Stimulated activated CD8-positive, alpha-beta memory T cell treated with anti-CD3 and anti-CD28 coated beads, Interleukin-12 subunit alpha, Interleukin-12 subunit beta, amount 100 ng/mL, for 4 hours (primary cell): Measurements from ENCODE around the gene MSS51.

Experiments used
- DNase-seq: peaks from one replicate; pipeline ENCODE4 v3.0.0-alpha.2; 2020; ENCODE audit warnings: low read depth

The MSS51 gene

GRCh38 chr10:73433538-73433867, at the start of gene MSS51:
Gene MSS51, minus strand, starts transcription at chr10:73433561. Its CDS starts 5,277 bp downstream, at chr10:73428284.
- no peak for DNase-seq

GRCh38 chr10:73480158-73480557, 46.8 kb upstream of the MSS51 start:
- no peak for DNase-seq

GRCh38 chr10:73478636-73479035, 45.3 kb upstream of the MSS51 start:
- no peak for DNase-seq

GRCh38 chr10:73471226-73471625, 37.9 kb upstream of the MSS51 start:
- DNase-seq = no peak

GRCh38 chr10:73469579-73469978, 36.2 kb upstream of the MSS51 start:
- no peak for DNase-seq

- DNase-seq = no peak
Measured at GRCh38 chr10:73467206-73467605, 33.8 kb upstream of the MSS51 start.

GRCh38 chr10:73465978-73466726, 32.8 kb upstream of the MSS51 start:
- DNase-seq = no peak

- DNase-seq = no peak
Measured at GRCh38 chr10:73460897-73461296, 27.5 kb upstream of the MSS51 start.

- DNase-seq = no peak
Measured at GRCh38 chr10:73459683-73460314, 26.4 kb upstream of the MSS51 start.

- no peak for DNase-seq
Measured at GRCh38 chr10:73456187-73456890, 23.0 kb upstream of the MSS51 start.

- no peak for DNase-seq
Measured at GRCh38 chr10:73449113-73449512, 15.8 kb upstream of the MSS51 start.

- no peak for DNase-seq
Measured at GRCh38 chr10:73448384-73448783, 15.0 kb upstream of the MSS51 start.

- no peak for DNase-seq
Measured at GRCh38 chr10:73446926-73447325, 13.6 kb upstream of the MSS51 start.

- no peak for DNase-seq
Measured at GRCh38 chr10:73444457-73444856, 11.1 kb upstream of the MSS51 start.

- no peak for DNase-seq
Measured at GRCh38 chr10:73439605-73440312, 6.4 kb upstream of the MSS51 start.

GRCh38 chr10:73439055-73439454, 5.7 kb upstream of the MSS51 start:
- DNase-seq = no peak

- no peak for DNase-seq
Measured at GRCh38 chr10:73432646-73433537, 469 bp downstream of the MSS51 start.

- no peak for DNase-seq
Measured at GRCh38 chr10:73426318-73426717, 7.0 kb downstream of the MSS51 start.

GRCh38 chr10:73424478-73424877, 8.9 kb downstream of the MSS51 start:
- no peak for DNase-seq

GRCh38 chr10:73423309-73423708, 10.1 kb downstream of the MSS51 start:
- DNase-seq = no peak

GRCh38 chr10:73416571-73416970, 16.8 kb downstream of the MSS51 start:
- DNase-seq = no peak
